ENCODE measurements around the gene ZNF83.
"Not testable (repeated sequence)": the region's sequence is repeated elsewhere in the genome, so short reads cannot be mapped to it uniquely, and the experiment has no call there.

DNA sequence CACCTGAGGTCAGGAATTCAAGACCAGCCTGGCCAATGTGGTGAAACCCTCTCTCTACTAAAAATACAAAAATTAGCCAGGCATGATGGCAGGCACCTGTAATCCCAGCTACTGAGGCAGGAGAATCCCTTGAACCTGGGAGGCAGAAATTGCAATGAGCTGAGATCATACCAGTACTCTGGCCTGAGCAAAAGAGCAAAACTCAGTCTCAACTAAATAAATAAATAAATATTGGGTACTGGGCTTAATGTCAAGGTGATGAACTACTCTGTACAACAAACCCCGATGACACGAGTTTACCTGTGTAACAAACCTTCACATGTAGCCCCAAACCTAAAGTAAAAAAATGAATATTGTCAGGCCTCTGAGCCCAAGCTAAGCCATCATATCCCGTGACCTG lies 10.7 kb downstream of the ZNF83 start:
- not testable (repeated sequence) for TF ChIP-seq CTCF, POLR2A (IDR thresholded peaks at IDR 0.05)
